Fibroblast of villous mesenchyme (primary cell): ENCODE data around the gene ICOSLG. TPM values are rescaled to one million over a fixed set of nuclear protein-coding genes. Genes with fewer than 3 reads are reported as not detected.
"Not testable (repeated sequence)": the region's sequence is repeated elsewhere in the genome, so short reads cannot be mapped to it uniquely, and the experiment has no call there.

ENCODE experiments used
- DNase-seq: peaks from one replicate; pipeline ENCODE4 v3.0.0-alpha.2; 2010; ENCODE audit warnings: low read depth
- H3K4me3 ChIP-seq: 2 replicates; pipeline ENCODE4 v1.5.1; 2011; ENCODE audit warnings: low read depth, mild to moderate bottlenecking, low read length
- small RNA-seq: library from RNA; depleted of rRNA; stranded (forward); fragments of <200 nt; gene quantifications from one replicate; pipeline ENCODE3, GENCODE V24; 2012
- total RNA-seq: library from RNA; depleted of rRNA; stranded (reverse); fragments of >200 nt; gene quantifications from 2 replicates; pipeline ENCODE4 v1.2.3, GENCODE V29; 2012

Gene ICOSLG
- total RNA-seq, 1 donor: 0.43 TPM

DNA sequence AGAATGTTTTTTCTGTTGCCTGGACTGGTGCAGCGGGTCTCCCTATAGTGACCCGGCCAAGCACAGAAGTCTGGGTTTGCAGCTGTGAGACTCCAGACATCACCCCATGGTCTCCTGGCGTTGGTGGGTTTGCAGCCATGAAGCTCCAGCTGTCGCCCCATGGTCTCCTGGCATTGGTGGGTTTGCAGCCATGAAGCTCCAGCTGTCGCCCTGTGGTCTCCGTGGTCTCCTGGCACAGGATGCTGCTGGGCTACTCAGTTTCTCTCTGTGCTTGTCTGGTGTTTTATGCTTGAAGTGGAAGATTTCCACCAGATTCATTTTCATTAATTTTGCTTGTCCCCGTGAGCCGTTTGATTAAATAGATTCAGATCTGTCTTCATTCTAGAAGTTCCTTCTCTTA is 58.5 kb downstream of the ICOSLG start:
- not testable (repeated sequence) for DNase-seq, H3K4me3 ChIP-seq

DNA sequence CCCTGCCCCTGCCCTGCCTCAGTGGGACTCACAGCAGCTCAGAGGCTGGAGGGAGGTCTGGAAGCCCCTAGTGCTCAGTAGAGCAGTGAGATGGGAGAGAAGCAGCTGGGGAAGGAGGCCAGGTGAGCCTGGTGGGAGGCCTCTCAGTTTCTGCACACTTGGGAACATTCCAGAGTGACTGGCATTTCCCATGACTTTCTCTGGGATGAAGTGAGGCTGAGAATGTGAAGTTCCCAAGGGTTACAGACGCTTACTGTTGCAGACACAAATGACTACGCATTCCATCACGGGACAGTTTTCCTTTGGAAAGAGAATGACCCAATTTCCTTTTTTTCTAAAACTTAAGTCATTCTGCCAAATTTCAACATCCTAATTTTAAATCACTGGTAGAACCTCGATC is 59.2 kb downstream of the ICOSLG start:
- DNase-seq, H3K4me3 ChIP-seq: not testable (repeated sequence)

DNA sequence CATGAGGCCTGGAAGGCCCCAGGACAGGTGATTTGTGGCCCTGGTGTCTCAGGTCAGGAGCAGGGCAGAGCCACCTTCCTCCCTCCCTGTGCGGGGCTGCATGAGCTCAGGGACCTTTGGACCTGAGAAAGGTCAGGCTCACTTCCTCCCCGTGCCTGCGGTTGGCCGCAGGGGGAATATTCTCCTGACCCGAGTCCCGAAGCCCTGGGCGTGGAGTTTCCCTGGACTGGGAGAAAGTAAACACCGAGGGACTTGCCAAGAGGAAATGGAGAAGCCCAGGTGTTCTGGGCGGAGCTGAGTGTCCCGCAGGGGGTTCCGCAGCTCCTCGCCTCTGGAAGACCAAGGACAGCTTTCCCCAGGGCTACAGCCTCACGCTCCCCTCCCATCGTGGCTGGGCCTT is 64.6 kb downstream of the ICOSLG start:
- not testable (repeated sequence) for DNase-seq, H3K4me3 ChIP-seq

DNA sequence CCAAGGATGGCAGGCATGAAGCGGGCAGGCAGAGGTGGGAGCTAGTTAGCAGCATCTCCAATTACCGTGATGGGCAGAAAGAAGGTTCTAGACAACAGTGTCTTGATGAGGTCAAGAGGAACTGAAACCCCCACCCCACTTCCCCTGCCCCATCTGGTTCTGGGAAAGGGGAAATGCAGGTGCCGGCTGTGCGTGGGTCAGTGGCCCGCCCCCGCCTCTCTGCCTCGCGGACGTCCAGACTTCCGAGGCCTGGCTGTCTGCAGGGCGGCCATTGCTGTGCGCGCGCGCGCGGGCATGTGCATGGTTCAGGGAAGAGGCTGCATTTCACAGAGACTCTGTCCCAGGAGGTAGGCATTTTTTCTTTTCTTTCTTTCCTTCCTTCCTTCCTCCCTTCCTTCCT is 65.6 kb downstream of the ICOSLG start:
- not testable (repeated sequence) for H3K4me3 ChIP-seq, DNase-seq

Small RNA genes within 50 kb of the gene (small RNA-seq; reads per million reads assigned to genes)
- gene AP001059.3: not detected

Other genes with a start within 250 kb of the ICOSLG start
- gene TRAPPC10, start 228.6 kb downstream of the ICOSLG start, total RNA-seq: 27.1 and 28.5 TPM in 2 replicates
- gene PWP2, start 133.5 kb downstream of the ICOSLG start, total RNA-seq: 13.5 and 31.5 TPM in 2 replicates
- 34.8 and 52.7 TPM in 2 replicates for gene GATD3, start 107.3 kb downstream of the ICOSLG start, total RNA-seq
- not detected in 2 replicates for gene DNMT3L, start 21.0 kb upstream of the ICOSLG start, total RNA-seq
- under 0.01 TPM in 1 of 2 replicates, not detected in the other for gene AIRE, start 44.9 kb upstream of the ICOSLG start, total RNA-seq
- 106 and 109 TPM in 2 replicates for gene PFKL, start 59.1 kb upstream of the ICOSLG start, total RNA-seq
- gene CFAP410, start 98.4 kb upstream of the ICOSLG start, total RNA-seq: 9.5 and 17.4 TPM in 2 replicates
- under 0.01 and 0.32 TPM in 2 replicates for gene TRPM2, start 112.7 kb upstream of the ICOSLG start, total RNA-seq
- gene LRRC3, start 214.6 kb upstream of the ICOSLG start, total RNA-seq: under 0.01 and 0.64 TPM in 2 replicates